K562 (cell line): ENCODE measurements around the gene SCNN1A. TPM values are rescaled to one million over a fixed set of nuclear protein-coding genes. Genes with fewer than 3 reads are reported as not detected.

Source experiments
- CXXC5 ChIP-seq: fragments of 250-450 bp; sonication (Bioruptor Pico); IDR thresholded peaks from 2 replicates; pipeline ENCODE4 v1.8.0; 2022; ENCODE audit warnings: inconsistent platforms, mild to moderate bottlenecking, moderate library complexity
- EP400 ChIP-seq: fragments of 450-650 bp; IDR thresholded peaks from 2 replicates; pipeline ENCODE4 v1.6.1; 2017; ENCODE audit warnings: antibody characterized with exemption, mild to moderate bottlenecking, moderate library complexity
- HDAC1 ChIP-seq, 2 experiments: fragments of 450-650 bp; IDR thresholded peaks; 2 replicates each; pipeline ENCODE4 v1.6.1; 2016 to 2017; ENCODE audit warnings: inconsistent platforms in 1 of 2, mild to moderate bottlenecking in 1 of 2, moderate library complexity in 1 of 2
- HDAC8 ChIP-seq: fragments of 450-650 bp; IDR thresholded peaks from 2 replicates; pipeline ENCODE4 v1.6.1; 2016; ENCODE audit warnings: mild to moderate bottlenecking, missing genetic modification characterization, moderate library complexity, missing compliant biosample characterization
- IFI16 ChIP-seq: fragments of 250-450 bp; sonication (Bioruptor Pico); IDR thresholded peaks from 2 replicates; pipeline ENCODE4 v2.1.2; 2022; ENCODE audit warnings: mild to moderate bottlenecking, inconsistent platforms
- KDM5B ChIP-seq: fragments of 200-600 bp; sonication (generic); IDR thresholded peaks from 2 replicates; pipeline ENCODE4 v1.6.1; 2012; ENCODE audit warnings: low read depth, mild to moderate bottlenecking, moderate library complexity, low read length, control low read depth, inconsistent platforms; ENCODE audit not compliant: insufficient replicate concordance
- MAFF ChIP-seq: IDR thresholded peaks from 2 replicates; pipeline ENCODE4 v1.6.1; 2012; ENCODE audit warnings: low read length, improper control_type of control experiment
- MAFG ChIP-seq: fragments of 450-650 bp; conservative IDR thresholded peaks from 2 replicates; pipeline ENCODE4 v1.6.1; 2016; ENCODE audit warnings: missing genetic modification characterization, missing compliant biosample characterization
- RBM25 ChIP-seq: fragments of 200-400 bp; formaldehyde crosslinking; IDR thresholded peaks from 2 replicates; pipeline ENCODE4 v1.6.1; 2018; ENCODE audit warnings: low read length, low read depth, moderate library complexity; ENCODE audit not compliant: severe bottlenecking
- TAF1 ChIP-seq: IDR thresholded peaks from 2 replicates; pipeline ENCODE4 v1.6.1; 2011; ENCODE audit warnings: mild to moderate bottlenecking, low read length, moderate library complexity; ENCODE audit not compliant: insufficient read depth, control insufficient read depth, severe bottlenecking; ENCODE audit errors: extremely low read depth
- TCFL5 ChIP-seq: fragments of 250-450 bp; sonication (Bioruptor Pico); conservative IDR thresholded peaks from 2 replicates; pipeline ENCODE4 v1.6.1; 2021; ENCODE audit warnings: mild to moderate bottlenecking, moderate library complexity, matching md5 sums
- TFAM ChIP-seq: fragments of 250-450 bp; sonication (Bioruptor Pico); conservative IDR thresholded peaks from 2 replicates; pipeline ENCODE4 v1.5.0; 2021; ENCODE audit warnings: mild to moderate bottlenecking, moderate library complexity
- THRAP3 ChIP-seq: fragments of 450-650 bp; IDR thresholded peaks from 2 replicates; pipeline ENCODE4 v1.6.1; 2016; ENCODE audit warnings: mild to moderate bottlenecking, inconsistent platforms, borderline replicate concordance
- ZNF121 ChIP-seq: sonication (generic); formaldehyde crosslinking; conservative IDR thresholded peaks from 2 replicates; pipeline ENCODE4 v1.8.0; 2022; ENCODE audit warnings: missing genetic modification reagents
- ZNF408 ChIP-seq: fragments of 250-450 bp; sonication (Bioruptor Pico); IDR thresholded peaks from 2 replicates; pipeline ENCODE4 v1.4.0; 2020; ENCODE audit warnings: low read depth, mild to moderate bottlenecking, moderate library complexity
- ZNF707 ChIP-seq: fragments of 250-450 bp; sonication (Bioruptor Pico); conservative IDR thresholded peaks from 2 replicates; pipeline ENCODE4 v1.8.0; 2022; ENCODE audit warnings: inconsistent platforms, mild to moderate bottlenecking, moderate library complexity
- polyA plus RNA-seq, 8 experiments: library from polyadenylated mRNA; depleted of rRNA in 4 of 8; stranded (reverse) in 5 of 8; unstranded in 3 of 8; fragments of >200 nt; fragmentation: Nextera tagmentation in 2 of 8; fragmentation: Illumina TruSeq in 1 of 8; extraction: Ambion mirVana in 2 of 8; extraction: Trizol in 1 of 8; gene quantifications; 2 replicates each; pipeline versions ENCODE4 v1.2.1 to v1.2.3, GENCODE V29; 2011 to 2014; ENCODE audit warnings: inconsistent platforms in 1 of 8, missing spikeins in 1 of 8
- total RNA-seq, 7 experiments: library from RNA; depleted of rRNA in 6 of 7; stranded (reverse); fragments of >200 nt in 6 of 7; fragmentation: Illumina TruSeq in 2 of 7; extraction: Trizol in 2 of 7; gene quantifications; 2 replicates each; pipeline versions ENCODE4 v1.2.1 to v1.2.3, GENCODE V29; 2011 to 2021; ENCODE audit warnings: low replicate concordance in 1 of 7
- TF ChIP-seq, protein P1 (sequence below): fragments of 450-650 bp; formaldehyde crosslinking; IDR thresholded peaks from 2 replicates; pipeline ENCODE4 v1.4.0; 2020; ENCODE audit warnings: mild to moderate bottlenecking, moderate library complexity
- TF ChIP-seq, protein P2 (sequence below): sonication (generic); formaldehyde crosslinking; IDR thresholded peaks from 2 replicates; pipeline ENCODE4 v1.8.0; 2022; ENCODE audit warnings: mild to moderate bottlenecking, missing genetic modification reagents, borderline replicate concordance
- TF ChIP-seq, protein P3 (sequence below): fragments of 150-350 bp; conservative IDR thresholded peaks from 2 replicates; pipeline ENCODE4 v1.6.1; 2014; ENCODE audit warnings: low read length
- TF ChIP-seq, protein P4 (sequence below): fragments of 250-450 bp; sonication (Bioruptor Pico); IDR thresholded peaks from 2 replicates; pipeline ENCODE4 v1.5.0; 2021

Gene SCNN1A
- total and polyA plus RNA-seq, 9 of the 15 experiments (the other 6 are each of a cell fraction or from before 2014, with no cell fraction given) = 0.15 to 0.49 (median 0.32) TPM; not detected in 5

DNA sequence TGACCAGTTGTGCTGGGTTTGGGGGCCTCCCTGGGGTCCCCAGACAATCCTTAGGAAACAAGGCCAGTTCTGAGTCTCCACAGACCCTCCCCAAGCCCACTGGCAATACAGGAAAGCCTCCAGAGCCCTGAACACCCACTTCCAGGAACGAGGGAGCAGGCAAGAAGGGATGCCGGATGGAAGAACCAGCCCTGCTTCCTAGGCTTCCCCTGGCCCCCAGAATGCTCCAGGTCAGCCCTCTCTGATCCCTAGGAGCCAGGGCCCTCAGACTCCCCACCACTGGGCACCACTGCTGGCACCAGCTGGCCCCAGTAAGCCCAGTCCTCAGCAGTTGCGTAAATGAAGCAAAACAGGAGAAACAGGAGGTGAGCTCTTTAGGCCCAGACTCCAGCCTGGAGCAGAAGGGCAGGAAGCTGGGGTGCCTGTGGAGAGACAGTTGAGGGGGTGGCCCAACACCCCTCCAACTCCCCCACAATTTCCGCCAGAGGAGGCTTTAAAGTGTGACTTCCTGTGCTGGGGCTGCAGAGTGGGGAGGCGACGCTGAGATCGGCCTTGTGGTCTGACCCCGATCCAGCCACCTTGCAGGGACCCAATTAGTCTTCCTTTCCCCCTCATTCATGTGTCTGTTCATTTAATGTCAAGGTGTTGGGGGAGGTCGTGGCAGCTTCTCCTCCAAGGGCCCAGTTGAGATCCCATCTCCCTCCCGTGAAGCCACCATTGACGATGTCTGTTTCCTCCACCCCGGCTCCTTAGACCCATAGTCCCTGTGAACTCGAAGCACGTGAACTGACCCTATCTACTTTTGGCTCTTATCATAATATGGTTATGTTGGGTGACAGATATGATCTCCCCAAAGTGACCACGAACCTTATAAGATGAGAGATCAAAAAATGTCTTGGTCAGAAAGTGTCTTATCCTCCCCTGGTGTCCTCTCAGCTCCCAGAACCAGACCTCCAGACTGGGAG lies 38.2 kb downstream of the SCNN1A start (continued):
- TF ChIP-seq HDAC1 (IDR thresholded peaks at IDR 0.05) (no peak), TAF1 (peak; percentile 55), TCFL5 (CRISPR knock-in tag) (no peak), HDAC8 (tag) (no peak), ZNF121 (CRISPR knock-in tag) (no peak), EP400 (no peak), THRAP3 (no peak), ZNF408 (CRISPR knock-in tag) (no peak), ZNF707 (CRISPR knock-in tag) (no peak), MAFG (no peak), IFI16 (no peak), RBM25 (no peak), TFAM (CRISPR knock-in tag) (no peak), KDM5B (no peak), CXXC5 (CRISPR knock-in tag) (peak; percentile 13; the same call in 1 of the 2 replicates), MAFF (no peak)
- TF ChIP-seq, protein P1, sequence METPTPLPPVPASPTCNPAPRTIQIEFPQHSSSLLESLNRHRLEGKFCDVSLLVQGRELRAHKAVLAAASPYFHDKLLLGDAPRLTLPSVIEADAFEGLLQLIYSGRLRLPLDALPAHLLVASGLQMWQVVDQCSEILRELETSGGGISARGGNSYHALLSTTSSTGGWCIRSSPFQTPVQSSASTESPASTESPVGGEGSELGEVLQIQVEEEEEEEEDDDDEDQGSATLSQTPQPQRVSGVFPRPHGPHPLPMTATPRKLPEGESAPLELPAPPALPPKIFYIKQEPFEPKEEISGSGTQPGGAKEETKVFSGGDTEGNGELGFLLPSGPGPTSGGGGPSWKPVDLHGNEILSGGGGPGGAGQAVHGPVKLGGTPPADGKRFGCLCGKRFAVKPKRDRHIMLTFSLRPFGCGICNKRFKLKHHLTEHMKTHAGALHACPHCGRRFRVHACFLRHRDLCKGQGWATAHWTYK (CRISPR knock-in tag) = no peak
- TF ChIP-seq, protein P2, sequence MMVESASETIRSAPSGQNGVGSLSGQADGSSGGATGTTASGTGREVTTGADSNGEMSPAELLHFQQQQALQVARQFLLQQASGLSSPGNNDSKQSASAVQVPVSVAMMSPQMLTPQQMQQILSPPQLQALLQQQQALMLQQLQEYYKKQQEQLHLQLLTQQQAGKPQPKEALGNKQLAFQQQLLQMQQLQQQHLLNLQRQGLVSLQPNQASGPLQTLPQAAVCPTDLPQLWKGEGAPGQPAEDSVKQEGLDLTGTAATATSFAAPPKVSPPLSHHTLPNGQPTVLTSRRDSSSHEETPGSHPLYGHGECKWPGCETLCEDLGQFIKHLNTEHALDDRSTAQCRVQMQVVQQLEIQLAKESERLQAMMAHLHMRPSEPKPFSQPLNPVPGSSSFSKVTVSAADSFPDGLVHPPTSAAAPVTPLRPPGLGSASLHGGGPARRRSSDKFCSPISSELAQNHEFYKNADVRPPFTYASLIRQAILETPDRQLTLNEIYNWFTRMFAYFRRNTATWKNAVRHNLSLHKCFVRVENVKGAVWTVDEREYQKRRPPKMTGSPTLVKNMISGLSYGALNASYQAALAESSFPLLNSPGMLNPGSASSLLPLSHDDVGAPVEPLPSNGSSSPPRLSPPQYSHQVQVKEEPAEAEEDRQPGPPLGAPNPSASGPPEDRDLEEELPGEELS (CRISPR knock-in tag) = no peak
- TF ChIP-seq, protein P3, sequence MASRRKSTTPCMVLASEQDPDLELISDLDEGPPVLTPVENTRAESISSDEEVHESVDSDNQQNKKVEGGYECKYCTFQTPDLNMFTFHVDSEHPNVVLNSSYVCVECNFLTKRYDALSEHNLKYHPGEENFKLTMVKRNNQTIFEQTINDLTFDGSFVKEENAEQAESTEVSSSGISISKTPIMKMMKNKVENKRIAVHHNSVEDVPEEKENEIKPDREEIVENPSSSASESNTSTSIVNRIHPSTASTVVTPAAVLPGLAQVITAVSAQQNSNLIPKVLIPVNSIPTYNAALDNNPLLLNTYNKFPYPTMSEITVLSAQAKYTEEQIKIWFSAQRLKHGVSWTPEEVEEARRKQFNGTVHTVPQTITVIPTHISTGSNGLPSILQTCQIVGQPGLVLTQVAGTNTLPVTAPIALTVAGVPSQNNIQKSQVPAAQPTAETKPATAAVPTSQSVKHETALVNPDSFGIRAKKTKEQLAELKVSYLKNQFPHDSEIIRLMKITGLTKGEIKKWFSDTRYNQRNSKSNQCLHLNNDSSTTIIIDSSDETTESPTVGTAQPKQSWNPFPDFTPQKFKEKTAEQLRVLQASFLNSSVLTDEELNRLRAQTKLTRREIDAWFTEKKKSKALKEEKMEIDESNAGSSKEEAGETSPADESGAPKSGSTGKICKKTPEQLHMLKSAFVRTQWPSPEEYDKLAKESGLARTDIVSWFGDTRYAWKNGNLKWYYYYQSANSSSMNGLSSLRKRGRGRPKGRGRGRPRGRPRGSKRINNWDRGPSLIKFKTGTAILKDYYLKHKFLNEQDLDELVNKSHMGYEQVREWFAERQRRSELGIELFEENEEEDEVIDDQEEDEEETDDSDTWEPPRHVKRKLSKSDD = no peak
- TF ChIP-seq, protein P4, sequence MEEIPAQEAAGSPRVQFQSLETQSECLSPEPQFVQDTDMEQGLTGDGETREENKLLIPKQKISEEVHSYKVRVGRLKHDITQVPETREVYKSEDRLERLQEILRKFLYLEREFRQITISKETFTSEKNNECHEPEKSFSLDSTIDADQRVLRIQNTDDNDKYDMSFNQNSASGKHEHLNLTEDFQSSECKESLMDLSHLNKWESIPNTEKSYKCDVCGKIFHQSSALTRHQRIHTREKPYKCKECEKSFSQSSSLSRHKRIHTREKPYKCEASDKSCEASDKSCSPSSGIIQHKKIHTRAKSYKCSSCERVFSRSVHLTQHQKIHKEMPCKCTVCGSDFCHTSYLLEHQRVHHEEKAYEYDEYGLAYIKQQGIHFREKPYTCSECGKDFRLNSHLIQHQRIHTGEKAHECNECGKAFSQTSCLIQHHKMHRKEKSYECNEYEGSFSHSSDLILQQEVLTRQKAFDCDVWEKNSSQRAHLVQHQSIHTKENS = no peak
